Measurements from ENCODE around the gene FARP1.

GRCh38 chr13:98353750-98354149 is 210.9 kb downstream of the FARP1 start:
- TF ChIP-seq CTCF (IDR thresholded peaks at IDR 0.05; ENCODE audit: insufficient read depth, low read length, poor library complexity, severe bottlenecking) (no peak), EZH2phosphoT487 (conservative IDR thresholded peaks at IDR 0.05; ENCODE audit: low read length) (no peak)

Measured in SU-DHL-6 (cell line).